Measurements from ENCODE around the gene TDRD10. TPM values are rescaled to one million over a fixed set of nuclear protein-coding genes. Genes with fewer than 3 reads are reported as not detected.

The TDRD10 gene
- total and polyA plus RNA-seq, 2 donors (not counting 1 experiment from before 2014, with no cell fraction given) = 0.06 TPM; not detected in 1

GRCh38 chr1:154557939-154558719, 56.1 kb downstream of the TDRD10 start, which contains the start of gene UBE2Q1:
UBE2Q1 (minus strand) TSS chr1:154558662; CDS start chr1:154558553, 109 bp downstream.
- H3K4me1 Mint-ChIP-seq = peaks cover 33% of the 10 kb centered on the region
- ChIA-PET POLR2A (no interaction called here), CTCF (interaction anchor here (2.1 kb wide), 1 partner anchor 78 kb away, joined by 9 read pairs; no protein-coding TSS in a partner anchor)
- H3K27me3 Mint-ChIP-seq = no peaks in the 10 kb centered on the region
- H3K9ac ChIP-seq (ENCODE audit: low read length) = peak within 1 kb of the TSS; percentile 79
- no peaks in the 10 kb centered on the region for H3K9me3 ChIP-seq (ENCODE audit: control extremely low read depth in 1 of 3, control insufficient read depth in 2 of 3, insufficient read depth in 1 of 3, low read length in 2 of 3)
- peak within 1 kb of the TSS; percentile 85 for H3K27ac ChIP-seq (ENCODE audit: low read length in 2 of 2)
- intact Hi-C loops (cut with micrococcal nuclease) = loop anchor here (1.0 to 5.0 kb wide), 8 partner anchors 50 to 615 kb away; partner anchors contain the start of genes ADAR, HAX1, JTB and KCNN3
- DNase-seq (no peak), ATAC-seq (ENCODE audit: low read depth) (peak; percentile 1)
- peaks cover 32% of the 10 kb centered on the region for H4K20me1 ChIP-seq (ENCODE audit: control insufficient read depth, insufficient read depth, low read length, poor library complexity, severe bottlenecking)
- peak within 1 kb of the TSS; percentile 95 for H3K27ac Mint-ChIP-seq
- H3K9me3 Mint-ChIP-seq (ENCODE audit: insufficient read depth) = no peaks in the 10 kb centered on the region
- H3K79me2 ChIP-seq (ENCODE audit: control insufficient read depth, insufficient read depth, low read length) = peaks cover 20% of the 10 kb centered on the region
- WGBS (ENCODE audit: insufficient coverage) = under 1% methylated on average over 61 of the region's 69 CpGs
- H3K27me3 ChIP-seq (replicated peaks in 1 of 4; ENCODE audit: control extremely low read depth in 1 of 4, control insufficient read depth in 3 of 4, insufficient read depth in 4 of 4, low read length in 3 of 4) = no peaks in the 10 kb centered on the region
- TF ChIP-seq CTCF (IDR thresholded peaks at IDR 0.05) (no peak), EZH2 (IDR thresholded peaks at IDR 0.05; ENCODE audit: borderline replicate concordance, insufficient read depth, low read depth, low read length, poor library complexity, severe bottlenecking) (no peak)
- H3K4me3 ChIP-seq (ENCODE audit: control extremely low read depth in 1 of 5, extremely low read depth in 1 of 5, insufficient read depth in 1 of 5, low read depth in 2 of 5, low read length in 4 of 5) = peak within 1 kb of the TSS; percentile 69 to 90 (median 81)
- H2AFZ ChIP-seq (ENCODE audit: insufficient read depth, low read depth, low read length, poor library complexity, severe bottlenecking) = peak within 1 kb of the TSS; percentile 83
- peak within 1 kb of the TSS; percentile 96 for H3K4me3 Mint-ChIP-seq
- peaks cover 18 to 29% of the 10 kb centered on the region in 2 donors for H3K4me1 ChIP-seq (ENCODE audit: control insufficient read depth in 2 of 2, insufficient read depth in 2 of 2, low read length in 2 of 2)
- peak within 1 kb of the TSS; percentile 87 for H3K4me2 ChIP-seq (replicated peaks; ENCODE audit: low read depth, low read length, poor library complexity, severe bottlenecking)
- H3K36me3 ChIP-seq (replicated peaks in 1 of 2; ENCODE audit: control extremely low read depth in 1 of 2, control insufficient read depth in 1 of 2, extremely low read depth in 1 of 2, insufficient read depth in 2 of 2, low read length in 1 of 2) = peaks cover 1 to 31% of the 10 kb centered on the region in 2 experiments

All from B cell (primary cell).